ENCODE results near the gene FCAR.

DNA sequence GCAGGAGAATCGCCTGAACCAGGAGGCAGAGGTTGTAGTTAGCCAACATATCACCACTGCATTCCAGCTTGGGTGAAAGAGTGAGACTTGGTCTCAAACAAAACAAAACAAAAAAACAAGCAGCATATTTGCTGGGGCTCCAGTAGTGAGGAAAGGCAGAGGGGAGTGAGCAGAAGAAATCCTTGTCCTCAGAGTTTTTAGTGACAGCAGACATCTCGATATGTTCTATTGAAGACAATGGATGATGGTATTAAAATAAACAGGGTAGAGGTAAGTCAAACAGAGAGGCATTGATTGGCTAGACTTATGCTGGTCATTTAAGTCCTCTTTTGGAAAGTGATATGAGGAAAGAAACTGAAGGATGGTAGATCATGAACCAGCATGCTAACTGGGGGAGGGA lies 54.3 kb downstream of the FCAR start:
- TF ChIP-seq POLR2AphosphoS5 (IDR thresholded peaks at IDR 0.05; ENCODE audit: borderline replicate concordance, low read depth, low read length) (no peak), FOXP2 (optimal IDR thresholded peaks at IDR 0.05; ENCODE audit: control extremely low read depth, extremely low read length, insufficient read depth) (no peak)

Data from SK-N-MC (cell line).